ENCODE measurements around the gene GRIP2.

Gene GRIP2

DNA sequence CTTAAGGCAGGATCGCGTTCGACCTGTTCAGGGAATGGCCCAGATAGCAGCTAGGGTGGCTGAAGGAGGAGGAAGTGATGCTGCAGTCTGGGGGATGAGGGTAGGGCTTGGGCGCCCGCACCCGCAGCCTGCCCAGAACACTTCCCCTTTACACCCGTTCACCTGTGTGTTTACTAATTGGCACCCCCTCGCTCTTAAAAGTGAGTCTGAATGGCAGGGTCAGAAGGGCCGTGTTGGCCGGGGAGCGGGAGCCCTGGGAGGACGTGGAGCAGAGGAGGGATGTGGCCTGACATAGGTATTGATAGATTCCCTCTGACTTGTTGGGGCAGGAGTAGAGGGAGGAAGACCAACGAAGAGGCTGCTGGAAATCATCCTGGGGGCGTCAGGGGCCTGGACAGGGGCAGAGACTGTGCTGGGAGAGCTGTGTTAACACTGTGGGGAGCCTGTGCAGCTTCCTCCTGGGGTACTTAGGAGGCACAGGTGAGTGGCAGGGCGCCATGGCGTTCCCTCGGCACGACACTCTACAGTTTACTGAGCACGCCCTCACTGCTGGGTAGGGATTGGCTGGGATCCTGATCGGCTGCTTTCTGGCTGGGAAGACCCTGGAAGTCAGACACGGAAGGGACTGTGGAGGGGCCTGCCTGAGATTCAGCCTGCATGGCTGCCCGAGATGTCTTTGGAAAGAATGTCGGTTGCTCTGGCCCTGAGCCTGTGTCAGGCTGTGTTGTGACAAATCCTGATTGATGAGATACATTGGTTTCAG lies 86.1 kb downstream of the GRIP2 start:
- DNase-seq (ENCODE audit: low read depth, low spot score): peak; percentile 73

DNA sequence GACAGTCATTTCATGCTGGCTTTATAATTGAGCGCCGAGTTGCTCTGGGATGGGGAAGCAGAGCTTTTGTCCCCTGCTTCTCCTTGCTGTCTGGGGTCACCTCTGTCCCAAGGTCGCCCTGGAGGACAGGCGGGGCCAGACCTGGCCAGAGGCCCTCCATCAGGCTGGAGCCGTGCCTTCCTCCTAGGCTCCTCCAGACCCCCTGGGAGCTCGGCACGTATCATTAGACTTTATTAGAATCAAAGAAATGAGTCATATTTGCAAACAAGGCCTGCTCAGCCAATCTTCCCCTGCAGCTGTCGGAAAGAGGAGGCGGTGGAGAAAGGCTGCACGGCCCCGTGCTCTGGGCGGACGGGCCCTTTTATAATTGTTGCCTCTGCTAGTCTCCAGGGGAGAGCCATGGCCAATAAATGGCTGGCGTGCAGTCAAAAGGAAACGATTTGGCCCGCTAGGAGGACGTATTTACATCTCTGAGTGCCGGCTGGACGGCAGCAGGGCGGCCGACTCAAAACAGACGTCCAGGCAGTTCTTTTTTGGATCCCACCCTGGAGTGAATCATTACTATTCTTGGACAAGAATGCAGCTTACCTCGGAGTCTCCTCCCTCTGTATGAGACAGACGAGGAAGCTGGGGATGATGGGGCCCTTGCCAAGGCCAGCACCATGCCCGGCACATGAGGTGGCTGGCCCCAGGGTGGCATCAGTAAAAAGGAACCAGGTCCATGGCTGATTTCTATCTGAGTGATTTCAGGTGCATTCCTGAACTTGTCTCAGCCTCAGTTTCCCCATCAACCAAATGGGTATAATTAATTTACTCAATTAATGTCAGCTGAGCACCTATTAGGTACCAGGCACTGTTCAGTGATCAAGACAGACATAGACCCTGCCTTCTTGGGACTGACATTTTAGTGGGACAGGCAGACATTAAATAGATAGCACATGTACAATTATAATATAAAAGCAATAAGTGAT lies 87.1 kb downstream of the GRIP2 start:
- DNase-seq (ENCODE audit: low read depth, low spot score): peak; percentile 98

DNA sequence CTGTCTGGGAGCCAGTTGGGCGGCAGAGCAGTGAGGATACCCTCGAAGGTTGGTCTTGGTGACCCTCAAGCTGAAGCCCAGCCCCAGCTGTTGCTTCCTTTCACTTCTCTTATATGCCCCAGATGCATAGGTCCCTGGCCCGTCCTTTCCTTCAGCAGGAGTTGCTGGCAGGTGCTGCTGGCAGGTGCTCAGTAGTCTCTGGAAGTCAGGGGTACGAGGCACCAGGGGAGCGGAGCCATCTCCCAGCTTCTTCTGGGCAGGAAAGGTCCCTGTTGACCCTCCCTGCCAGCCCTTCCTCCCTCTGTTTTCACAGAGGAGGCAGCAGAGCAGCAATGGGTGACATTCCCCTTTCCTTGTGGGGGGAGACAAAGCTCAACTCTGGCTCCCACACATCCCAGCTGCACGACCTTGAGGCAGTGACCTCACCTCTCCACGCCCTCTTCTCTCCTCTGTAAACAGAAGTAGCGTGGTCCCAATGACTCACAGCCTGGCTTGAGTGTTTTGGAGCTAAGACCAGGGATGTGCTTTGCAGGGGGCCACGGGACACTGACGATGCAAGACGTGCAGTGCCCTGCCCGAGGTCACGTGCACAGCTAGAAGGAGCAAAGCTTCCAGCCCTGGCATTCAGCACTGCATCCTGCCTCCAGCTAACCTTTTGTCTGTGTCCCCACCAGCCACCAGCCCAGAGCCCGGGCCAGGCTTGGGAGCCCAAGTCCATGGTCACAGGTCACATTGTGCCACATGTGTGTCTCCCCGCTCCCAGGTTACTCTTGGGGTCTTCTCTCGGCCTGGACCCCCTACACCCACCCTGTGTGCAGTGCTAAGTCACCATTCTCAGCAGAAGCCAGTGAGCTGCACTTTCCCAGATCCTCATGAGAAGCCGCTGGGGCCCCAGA lies 88.0 kb downstream of the GRIP2 start:
- DNase-seq (ENCODE audit: low read depth, low spot score): peak; percentile 70

DNA sequence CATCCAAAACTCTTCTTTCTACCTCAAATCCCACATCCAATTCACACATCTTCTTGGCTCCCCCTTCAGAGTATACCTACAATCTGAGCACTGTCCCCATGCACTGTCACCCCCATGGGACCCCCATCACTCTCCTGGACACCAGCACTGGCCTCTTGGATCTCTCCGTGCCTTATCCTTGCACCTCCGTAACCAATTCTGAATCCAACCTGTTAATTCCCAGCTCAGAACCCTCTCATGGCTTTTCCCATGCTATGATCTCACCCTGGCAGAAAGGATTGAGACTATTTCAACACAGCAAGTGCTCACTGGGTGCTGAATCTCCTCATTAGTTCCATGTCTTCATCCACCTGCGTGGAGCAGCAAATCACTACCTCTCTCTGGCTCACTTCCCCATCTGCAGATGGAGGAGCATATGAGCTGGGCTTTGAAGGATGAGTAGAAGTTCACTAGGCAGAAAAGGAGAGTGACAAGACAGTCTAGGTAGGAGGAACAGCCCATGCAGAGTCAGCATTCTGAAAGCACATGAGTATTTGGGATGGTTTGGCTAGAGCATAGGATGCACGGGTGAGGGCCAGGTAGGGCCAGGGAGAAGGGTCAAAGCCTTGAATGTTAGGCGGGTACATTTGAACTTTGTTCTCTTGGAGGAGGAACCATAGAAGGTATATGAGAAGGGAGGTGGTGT lies 89.1 kb downstream of the GRIP2 start:
- no peak for DNase-seq (ENCODE audit: low read depth, low spot score)

DNA sequence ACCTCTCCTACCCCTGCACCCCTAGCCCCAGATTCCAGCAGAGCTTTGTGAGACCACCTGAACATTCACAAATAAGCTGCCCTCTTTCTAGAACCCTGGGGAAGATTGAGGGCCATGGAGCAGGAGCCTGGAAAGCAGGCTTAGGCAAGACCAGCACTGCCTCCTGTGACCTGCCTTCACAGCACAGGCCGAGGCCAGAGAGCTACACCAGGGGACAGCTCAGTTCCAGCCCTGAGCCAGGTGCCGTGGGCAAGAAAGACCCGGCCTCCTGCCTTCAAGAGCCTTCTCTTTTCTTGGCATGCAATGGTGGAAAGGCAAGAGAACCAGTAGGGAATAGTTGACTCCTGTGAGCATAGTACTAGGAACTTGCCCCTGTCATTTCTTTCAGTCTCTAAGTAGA lies 89.6 kb downstream of the GRIP2 start:
- DNase-seq (ENCODE audit: low read depth, low spot score): no peak

DNA sequence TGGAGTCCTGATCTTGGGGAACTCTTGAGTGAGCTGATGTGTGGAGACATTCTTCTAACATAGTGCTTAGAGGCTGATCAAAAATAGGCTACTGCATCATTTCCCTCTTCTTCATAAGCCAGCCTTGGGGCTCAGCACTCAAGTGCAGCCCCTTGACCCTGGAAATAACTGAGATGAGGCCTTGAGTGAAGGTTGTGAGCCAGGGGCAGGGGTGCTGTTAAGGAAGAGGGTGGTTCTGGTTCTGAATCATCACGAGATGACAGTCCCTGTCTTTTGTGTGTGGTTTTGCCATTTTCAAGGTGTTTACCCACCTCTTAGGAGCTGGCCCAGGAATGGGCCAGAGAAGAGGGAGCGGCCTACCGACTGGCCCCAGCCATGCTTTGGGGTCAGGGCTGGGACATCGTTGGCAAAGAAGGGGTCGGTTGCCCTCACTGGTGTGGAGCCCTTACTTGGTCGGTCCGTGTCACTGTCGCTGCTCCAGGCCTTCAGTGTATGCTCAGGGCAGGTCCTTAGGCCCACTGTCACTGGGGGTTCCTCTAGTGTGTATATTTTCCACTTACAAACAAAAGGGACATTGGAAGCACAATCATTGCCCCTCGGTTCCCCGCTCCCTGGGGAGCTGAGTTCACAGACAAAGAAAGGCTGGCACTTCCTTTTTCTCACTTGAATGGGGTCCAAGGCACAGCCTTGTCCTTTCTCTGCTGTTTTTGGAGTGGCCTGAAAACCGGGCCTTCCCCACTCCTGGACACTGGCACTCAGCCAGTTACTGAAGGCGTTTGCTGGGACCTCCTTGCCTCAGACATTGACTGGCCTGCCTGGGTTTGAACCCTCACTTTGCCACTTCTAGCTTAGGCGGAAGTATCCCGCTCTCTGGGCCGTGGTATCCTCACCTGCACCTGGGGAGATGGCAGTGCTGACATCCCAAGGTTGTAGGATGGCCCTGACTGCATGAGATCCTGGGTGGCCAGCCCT lies 91.1 kb downstream of the GRIP2 start:
- no peak for DNase-seq (ENCODE audit: low read depth, low spot score)

DNA sequence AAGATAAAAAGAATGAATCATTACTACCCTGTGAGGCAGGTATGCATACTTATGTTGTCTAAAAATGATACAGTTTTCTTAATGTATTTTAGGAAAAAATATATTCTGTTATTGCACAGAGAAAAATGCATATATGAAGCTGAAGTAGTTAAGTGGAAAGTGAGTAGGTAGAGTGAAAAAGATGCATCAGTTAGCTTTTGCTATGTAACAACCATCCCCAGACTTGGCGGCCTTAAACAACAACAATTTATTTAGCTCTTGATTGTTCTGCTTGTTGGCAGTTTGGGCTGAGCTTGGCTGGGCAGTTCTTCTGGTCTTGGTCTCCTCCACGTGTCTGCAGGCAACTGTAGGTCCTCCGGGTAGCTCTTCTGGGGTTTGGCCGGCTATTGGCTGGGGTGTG lies 92.1 kb downstream of the GRIP2 start:
- no peak for DNase-seq (ENCODE audit: low read depth, low spot score)

DNA sequence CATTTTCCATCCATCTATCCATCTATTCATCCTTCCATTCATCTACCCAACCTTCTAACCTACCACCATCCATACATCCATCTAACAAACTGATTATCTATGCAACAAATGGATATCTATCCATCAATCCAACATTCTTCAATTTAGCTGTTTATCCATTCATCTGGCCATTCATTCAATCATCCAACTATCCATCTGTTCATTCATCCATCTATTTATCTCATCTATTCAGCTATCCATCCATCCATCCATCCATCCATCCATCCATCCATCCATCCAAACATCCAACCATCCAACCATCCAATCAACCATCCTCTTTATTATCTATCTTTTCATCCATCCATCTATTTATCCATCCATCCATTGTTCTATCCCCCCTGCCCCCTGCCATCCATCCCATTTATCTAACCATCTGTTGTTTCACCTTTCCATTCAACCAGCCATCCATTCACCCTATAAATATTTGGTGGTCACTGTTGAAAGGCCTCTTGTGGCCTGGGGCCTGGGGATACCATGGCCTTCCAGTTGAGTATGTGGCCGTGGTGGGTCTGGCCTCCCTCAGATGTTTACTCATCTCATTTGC lies 93.1 kb downstream of the GRIP2 start:
- DNase-seq (ENCODE audit: low read depth, low spot score): no peak

DNA sequence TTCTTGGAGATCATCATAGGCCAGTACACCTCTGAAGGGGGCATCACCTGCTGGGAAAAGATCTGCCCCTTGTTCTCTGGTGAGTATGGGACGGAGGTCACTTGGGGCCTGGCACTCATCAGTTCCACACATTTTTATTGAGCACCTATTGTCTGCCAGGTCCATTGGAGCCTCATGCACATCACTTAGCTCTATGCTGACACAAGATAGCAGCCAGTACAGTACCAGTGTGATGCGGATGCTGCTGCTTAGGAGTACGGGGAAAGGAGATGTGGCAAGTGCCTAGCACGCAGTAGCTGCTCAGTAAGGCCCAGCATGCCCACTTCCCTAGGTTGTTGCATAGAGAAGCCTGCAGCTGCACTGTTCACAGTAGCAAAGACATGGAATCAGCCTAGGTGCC lies 94.4 kb downstream of the GRIP2 start:
- DNase-seq (ENCODE audit: low read depth, low spot score): no peak

DNA sequence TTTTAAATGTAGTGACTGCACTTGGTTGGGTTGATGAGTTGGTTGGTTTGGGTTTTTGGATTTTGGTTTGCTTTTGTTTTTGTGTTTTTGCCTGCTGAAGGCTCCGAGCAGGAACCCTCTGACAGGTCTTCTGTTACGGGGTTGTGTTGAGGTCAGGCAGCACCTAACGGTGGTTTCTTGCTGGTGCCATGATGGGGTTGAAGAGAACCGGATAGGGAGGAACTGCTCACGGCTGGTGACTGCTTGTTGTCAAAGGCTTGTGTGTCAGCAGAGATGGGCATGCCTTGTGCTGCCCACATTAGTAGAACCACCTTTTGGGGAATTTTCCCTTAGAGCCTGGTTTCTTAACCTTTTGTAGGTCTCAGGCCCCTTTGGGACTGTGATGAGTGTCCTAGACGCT lies 95.8 kb downstream of the GRIP2 start:
- no peak for DNase-seq (ENCODE audit: low read depth, low spot score)

DNA sequence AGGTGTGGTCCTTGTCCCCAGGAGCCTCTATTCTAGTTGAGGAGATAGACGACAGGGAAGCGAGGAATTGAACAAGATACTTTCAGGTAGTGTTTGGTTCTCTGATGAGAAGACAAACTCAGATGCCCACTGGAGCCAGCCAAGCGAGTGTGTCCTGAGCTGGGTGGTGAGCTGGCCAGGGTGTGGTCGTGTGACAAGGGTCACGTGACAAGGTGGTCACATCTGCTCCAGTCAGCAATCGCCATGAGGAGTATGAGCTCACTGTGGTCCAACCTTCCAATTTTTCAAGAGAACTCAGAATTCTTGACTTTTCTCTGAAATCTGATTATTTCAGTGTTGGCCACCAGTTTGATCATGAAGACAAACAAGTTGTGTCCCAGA lies 98.2 kb downstream of the GRIP2 start:
- no peak for DNase-seq (ENCODE audit: low read depth, low spot score)

DNA sequence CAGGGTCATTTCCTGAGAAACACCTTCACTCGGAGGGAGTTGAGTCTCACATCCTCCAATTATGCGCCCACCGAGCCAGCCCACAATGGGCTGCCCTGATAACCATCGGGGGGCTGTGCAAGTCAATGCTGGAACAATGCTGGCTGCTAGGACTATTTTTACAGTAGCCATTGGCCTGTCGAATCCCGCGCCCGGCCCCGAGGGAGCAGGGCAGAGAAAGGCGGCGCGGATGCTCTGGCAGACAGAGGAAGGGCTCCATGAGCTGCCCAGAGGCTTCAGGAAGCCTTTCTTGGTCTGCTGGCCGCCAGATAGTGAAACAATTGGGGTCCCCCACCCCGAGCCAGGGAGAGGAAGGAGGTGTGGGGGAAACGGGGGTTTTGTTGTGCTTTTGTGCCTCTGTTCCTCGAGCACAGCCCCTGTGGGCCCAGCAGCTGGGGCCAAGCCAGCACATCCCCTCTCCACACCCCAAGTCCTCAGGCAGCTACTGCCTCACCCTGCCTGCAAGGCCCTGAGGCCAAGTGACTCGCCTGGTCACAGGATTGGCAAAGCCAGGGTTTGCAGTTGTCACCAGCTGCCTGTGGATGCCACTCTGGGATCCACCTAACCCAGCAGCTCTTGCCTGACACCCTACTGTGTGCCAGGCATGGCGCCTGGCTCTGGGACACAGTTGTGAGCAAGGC lies 98.8 kb downstream of the GRIP2 start:
- DNase-seq (ENCODE audit: low read depth, low spot score): no peak

DNA sequence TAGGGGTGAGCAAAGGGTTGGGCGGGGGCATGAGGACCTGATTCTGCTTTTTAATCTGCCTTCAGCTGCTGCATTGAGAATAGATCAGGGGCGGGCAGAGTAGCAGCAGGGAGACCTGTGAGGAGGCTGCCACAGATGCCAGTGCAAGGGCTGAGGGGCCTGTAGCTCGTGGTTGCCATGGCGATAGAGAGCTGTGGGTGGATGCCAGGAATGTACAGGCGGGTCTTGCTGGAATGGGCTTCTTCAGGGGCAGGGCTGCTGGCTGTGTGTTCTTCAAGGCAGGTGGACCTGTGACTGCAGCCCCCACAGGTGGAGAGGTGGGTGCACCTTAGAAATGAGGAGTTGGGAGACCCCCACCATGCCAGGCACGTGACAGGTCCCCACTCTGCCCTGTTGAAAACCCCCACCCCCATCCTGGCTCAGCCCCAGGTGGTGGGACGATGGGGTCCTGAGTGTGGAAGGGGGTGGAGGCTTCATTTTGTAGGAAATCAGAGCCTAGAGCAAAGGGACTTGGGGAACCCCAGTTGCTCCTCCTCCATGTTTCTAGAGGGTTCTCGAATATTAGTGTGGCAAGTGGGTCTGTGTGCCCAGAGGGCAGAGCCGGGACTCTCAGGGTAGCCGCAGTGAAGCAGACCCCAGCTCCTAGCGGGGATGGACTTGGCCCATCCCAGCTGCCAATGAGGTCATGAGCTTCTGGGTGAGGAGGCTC lies 99.5 kb downstream of the GRIP2 start:
- DNase-seq (ENCODE audit: low read depth, low spot score): peak; percentile 89

DNA sequence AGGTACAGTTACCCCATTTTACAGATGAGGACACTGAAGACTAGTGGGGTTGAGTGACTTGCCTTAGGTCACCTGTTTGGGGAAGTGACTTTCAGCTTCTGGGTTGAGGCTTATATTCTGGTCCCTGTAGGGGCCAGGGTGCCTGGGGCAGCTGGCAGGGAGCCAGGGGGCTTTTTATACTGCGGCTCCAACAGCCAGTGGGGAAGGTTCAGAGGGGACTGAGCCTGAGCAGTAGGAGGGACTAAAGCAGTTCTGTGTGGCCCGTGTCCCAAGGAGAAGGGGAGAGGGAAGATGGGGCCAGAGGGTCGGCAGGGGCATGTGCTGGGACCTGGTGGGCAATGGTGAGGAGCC lies 100.0 kb downstream of the GRIP2 start:
- no peak for DNase-seq (ENCODE audit: low read depth, low spot score)

DNA sequence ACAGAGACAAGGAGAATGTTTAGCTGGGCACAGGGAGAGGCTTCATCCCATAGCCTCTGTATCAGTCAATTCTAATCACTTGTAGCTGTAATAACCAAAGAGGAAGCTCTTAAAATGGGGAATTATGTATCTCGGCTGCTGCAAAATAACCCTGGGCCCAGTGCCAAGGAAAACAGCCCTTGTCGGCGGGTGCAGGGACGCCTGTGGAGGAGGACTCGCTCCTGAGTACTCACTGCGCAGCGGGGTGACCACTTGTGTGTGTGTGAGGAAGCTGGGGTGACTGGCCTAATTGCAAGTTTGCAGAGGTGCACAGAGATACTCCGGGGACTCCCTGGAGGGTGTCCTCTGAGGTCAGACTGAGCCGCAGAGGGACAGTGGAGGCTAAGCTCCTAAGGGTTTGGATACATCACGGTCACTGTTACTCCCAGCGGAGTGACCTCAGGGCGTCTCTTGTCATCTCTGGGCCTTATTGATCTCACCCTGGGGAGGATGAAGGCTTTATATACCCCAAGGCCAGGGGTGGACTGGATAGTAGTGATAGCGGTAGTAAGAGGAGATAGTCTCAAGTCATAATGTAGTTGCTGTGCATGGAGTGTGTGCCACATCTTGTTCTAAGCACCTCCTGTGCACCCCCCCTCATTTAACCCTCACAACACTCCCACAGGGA lies 100.5 kb downstream of the GRIP2 start:
- DNase-seq (ENCODE audit: low read depth, low spot score): no peak

Measured in astrocyte of the hippocampus (primary cell).